Measurements from ENCODE around the gene C19orf38. TPM values are rescaled to one million over a fixed set of nuclear protein-coding genes. Genes with fewer than 3 reads are reported as not detected.

Gene C19orf38
- total and polyA plus RNA-seq, 2 donors (not counting 1 experiment from before 2014, with no cell fraction given) = 1.7 to 2.4 TPM

GRCh38 chr19:10812196-10812595 lies 36.0 kb upstream of the C19orf38 start:
- H3K4me3 ChIP-seq (ENCODE audit: control extremely low read depth in 1 of 5, extremely low read depth in 1 of 5, insufficient read depth in 1 of 5, low read depth in 2 of 5, low read length in 4 of 5) = no peak overlapping the region
- no peak for DNase-seq
- peaks cover 16% of the 10 kb centered on the region for H3K79me2 ChIP-seq (ENCODE audit: control insufficient read depth, insufficient read depth, low read length)
- peaks cover 17% of the 10 kb centered on the region for H4K20me1 ChIP-seq (ENCODE audit: control insufficient read depth, insufficient read depth, low read length, poor library complexity, severe bottlenecking)
- TF ChIP-seq, protein P1, sequence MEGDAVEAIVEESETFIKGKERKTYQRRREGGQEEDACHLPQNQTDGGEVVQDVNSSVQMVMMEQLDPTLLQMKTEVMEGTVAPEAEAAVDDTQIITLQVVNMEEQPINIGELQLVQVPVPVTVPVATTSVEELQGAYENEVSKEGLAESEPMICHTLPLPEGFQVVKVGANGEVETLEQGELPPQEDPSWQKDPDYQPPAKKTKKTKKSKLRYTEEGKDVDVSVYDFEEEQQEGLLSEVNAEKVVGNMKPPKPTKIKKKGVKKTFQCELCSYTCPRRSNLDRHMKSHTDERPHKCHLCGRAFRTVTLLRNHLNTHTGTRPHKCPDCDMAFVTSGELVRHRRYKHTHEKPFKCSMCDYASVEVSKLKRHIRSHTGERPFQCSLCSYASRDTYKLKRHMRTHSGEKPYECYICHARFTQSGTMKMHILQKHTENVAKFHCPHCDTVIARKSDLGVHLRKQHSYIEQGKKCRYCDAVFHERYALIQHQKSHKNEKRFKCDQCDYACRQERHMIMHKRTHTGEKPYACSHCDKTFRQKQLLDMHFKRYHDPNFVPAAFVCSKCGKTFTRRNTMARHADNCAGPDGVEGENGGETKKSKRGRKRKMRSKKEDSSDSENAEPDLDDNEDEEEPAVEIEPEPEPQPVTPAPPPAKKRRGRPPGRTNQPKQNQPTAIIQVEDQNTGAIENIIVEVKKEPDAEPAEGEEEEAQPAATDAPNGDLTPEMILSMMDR (IDR thresholded peaks at IDR 0.05) = no peak
- TF ChIP-seq EZH2 (IDR thresholded peaks at IDR 0.05; ENCODE audit: borderline replicate concordance, insufficient read depth, low read depth, low read length, poor library complexity, severe bottlenecking) = no peak
- H2AFZ ChIP-seq (ENCODE audit: insufficient read depth, low read depth, low read length, poor library complexity, severe bottlenecking) = no peak overlapping the region
- no peaks in the 10 kb centered on the region for H3K27me3 ChIP-seq (replicated peaks in 1 of 4; ENCODE audit: control extremely low read depth in 1 of 4, control insufficient read depth in 3 of 4, insufficient read depth in 4 of 4, low read length in 3 of 4)
- no peak overlapping the region for H3K9ac ChIP-seq (ENCODE audit: low read length)
- H3K27ac ChIP-seq (ENCODE audit: low read length in 2 of 2) = no peak overlapping the region
- H3K4me2 ChIP-seq (replicated peaks; ENCODE audit: low read depth, low read length, poor library complexity, severe bottlenecking) = no peak overlapping the region
- no peak for ATAC-seq (ENCODE audit: low read depth)
- H3K27ac Mint-ChIP-seq = no peak overlapping the region
- CTCF ChIA-PET = no interaction called here
- H3K9me3 ChIP-seq (ENCODE audit: control extremely low read depth in 1 of 3, control insufficient read depth in 2 of 3, insufficient read depth in 1 of 3, low read length in 2 of 3) = no peaks in the 10 kb centered on the region
- H3K36me3 ChIP-seq (replicated peaks in 1 of 2; ENCODE audit: control extremely low read depth in 1 of 2, control insufficient read depth in 1 of 2, extremely low read depth in 1 of 2, insufficient read depth in 2 of 2, low read length in 1 of 2) = peaks cover 0 to 66% of the 10 kb centered on the region in 2 experiments
- H3K4me3 Mint-ChIP-seq = no peak overlapping the region
- H3K4me1 Mint-ChIP-seq = peaks cover 4% of the 10 kb centered on the region
- no peaks in the 10 kb centered on the region for H3K27me3 Mint-ChIP-seq
- POLR2A ChIA-PET = no interaction called here
- H3K9me3 Mint-ChIP-seq (ENCODE audit: insufficient read depth) = no peaks in the 10 kb centered on the region
- 95% methylated on average over 19 of the region's 19 CpGs for WGBS (ENCODE audit: insufficient coverage)
- intact Hi-C loops (cut with micrococcal nuclease) = no loop called here
- H3K4me1 ChIP-seq (ENCODE audit: control insufficient read depth in 2 of 2, insufficient read depth in 2 of 2, low read length in 2 of 2) = no peaks in the 10 kb centered on the region

DNA sequence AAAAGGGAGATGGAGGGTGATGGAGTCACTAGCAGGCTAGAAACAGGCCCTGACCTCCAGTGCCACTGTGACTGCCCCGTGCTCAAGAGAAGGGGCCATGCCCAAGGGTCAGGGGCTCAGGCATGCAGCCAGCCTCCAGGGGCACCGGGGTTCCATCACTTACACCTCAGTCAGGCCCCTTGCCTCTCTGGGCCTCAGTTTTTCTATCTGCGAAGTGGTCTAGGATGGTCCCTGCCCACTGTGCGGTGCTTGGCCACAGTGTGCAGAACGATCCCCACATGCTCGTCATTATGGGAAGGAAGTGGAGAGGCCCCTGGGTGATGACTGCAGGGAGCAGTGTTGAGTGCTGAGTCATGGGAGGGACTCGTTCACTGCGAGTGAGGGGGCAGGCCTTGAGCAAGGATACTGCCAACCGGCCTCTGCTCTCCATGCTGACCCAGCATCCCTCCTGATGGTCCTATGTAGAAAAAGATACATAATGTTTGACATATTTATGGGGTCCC lies 35.3 kb upstream of the C19orf38 start:
- no peaks in the 10 kb centered on the region for H3K27me3 Mint-ChIP-seq

More for the DNA sequence above, 35.3 kb upstream of the C19orf38 start:
- CTCF ChIA-PET = no interaction called here
- no peak overlapping the region for H3K9ac ChIP-seq (ENCODE audit: low read length)
- no peak overlapping the region for H3K4me3 Mint-ChIP-seq
- peaks cover 0 to 66% of the 10 kb centered on the region in 2 experiments for H3K36me3 ChIP-seq (replicated peaks in 1 of 2; ENCODE audit: control extremely low read depth in 1 of 2, control insufficient read depth in 1 of 2, extremely low read depth in 1 of 2, insufficient read depth in 2 of 2, low read length in 1 of 2)
- POLR2A ChIA-PET = no interaction called here
- no peaks in the 10 kb centered on the region for H3K9me3 ChIP-seq (ENCODE audit: control extremely low read depth in 1 of 3, control insufficient read depth in 2 of 3, insufficient read depth in 1 of 3, low read length in 2 of 3)
- no peak for TF ChIP-seq EZH2 (IDR thresholded peaks at IDR 0.05; ENCODE audit: borderline replicate concordance, insufficient read depth, low read depth, low read length, poor library complexity, severe bottlenecking)
- TF ChIP-seq, protein P1 (IDR thresholded peaks at IDR 0.05) = no peak
- H3K27ac ChIP-seq (ENCODE audit: low read length in 2 of 2) = no peak overlapping the region
- WGBS (ENCODE audit: insufficient coverage) = 46% methylated on average over 8 of the region's 9 CpGs
- H3K9me3 Mint-ChIP-seq (ENCODE audit: insufficient read depth) = no peaks in the 10 kb centered on the region
- H4K20me1 ChIP-seq (ENCODE audit: control insufficient read depth, insufficient read depth, low read length, poor library complexity, severe bottlenecking) = peaks cover 17% of the 10 kb centered on the region
- no peak overlapping the region for H3K4me3 ChIP-seq (ENCODE audit: control extremely low read depth in 1 of 5, extremely low read depth in 1 of 5, insufficient read depth in 1 of 5, low read depth in 2 of 5, low read length in 4 of 5)
- DNase-seq = no peak
- no peak overlapping the region for H2AFZ ChIP-seq (ENCODE audit: insufficient read depth, low read depth, low read length, poor library complexity, severe bottlenecking)
- no peak for ATAC-seq (ENCODE audit: low read depth)
- H3K79me2 ChIP-seq (ENCODE audit: control insufficient read depth, insufficient read depth, low read length) = peaks cover 16% of the 10 kb centered on the region
- H3K4me1 ChIP-seq (ENCODE audit: control insufficient read depth in 2 of 2, insufficient read depth in 2 of 2, low read length in 2 of 2) = no peaks in the 10 kb centered on the region
- no peak overlapping the region for H3K4me2 ChIP-seq (replicated peaks; ENCODE audit: low read depth, low read length, poor library complexity, severe bottlenecking)
- no peak overlapping the region for H3K27ac Mint-ChIP-seq
- intact Hi-C loops (cut with micrococcal nuclease) = no loop called here
- peaks cover 4% of the 10 kb centered on the region for H3K4me1 Mint-ChIP-seq
- H3K27me3 ChIP-seq (replicated peaks in 1 of 4; ENCODE audit: control extremely low read depth in 1 of 4, control insufficient read depth in 3 of 4, insufficient read depth in 4 of 4, low read length in 3 of 4) = no peaks in the 10 kb centered on the region
